ACC112 (cell line): ENCODE results near the gene GLI3.

Experiments used
- H2AFZ ChIP-seq: fragments of 200-600 bp; sonication (generic); one replicate; pipeline ENCODE4 v1.6.0; 2017; ENCODE audit warnings: antibody characterized with exemption, low read length; ENCODE audit not compliant: unreplicated experiment
- H3K27ac ChIP-seq: fragments of 200-600 bp; sonication (generic); 2 replicates; pipeline ENCODE4 v1.5.1; 2014; ENCODE audit warnings: low read depth, mild to moderate bottlenecking, antibody characterized with exemption, low read length, moderate library complexity
- H3K27me3 ChIP-seq: fragments of 200-600 bp; sonication (generic); 2 replicates; pipeline ENCODE4 v1.6.1; 2014; ENCODE audit warnings: mild to moderate bottlenecking, antibody characterized with exemption, low read length, moderate library complexity, mixed read lengths; ENCODE audit not compliant: insufficient read depth
- H3K36me3 ChIP-seq: fragments of 200-600 bp; sonication (generic); 2 replicates; pipeline ENCODE4 v1.6.1; 2016; ENCODE audit warnings: mild to moderate bottlenecking, antibody characterized with exemption, low read length, moderate library complexity, mixed read lengths; ENCODE audit not compliant: insufficient read depth
- H3K4me1 ChIP-seq: fragments of 200-600 bp; sonication (generic); one replicate; pipeline ENCODE4 v1.6.1; 2016; ENCODE audit warnings: low read length, mixed read lengths; ENCODE audit not compliant: insufficient read depth, unreplicated experiment, control insufficient read depth
- H3K4me3 ChIP-seq: fragments of 200-600 bp; sonication (generic); 2 replicates; pipeline ENCODE4 v1.5.1; 2014; ENCODE audit warnings: mild to moderate bottlenecking, low read depth, low read length
- H3K79me2 ChIP-seq: fragments of 200-600 bp; sonication (generic); one replicate; pipeline ENCODE4 v1.6.0; 2016; ENCODE audit warnings: low read length; ENCODE audit not compliant: control insufficient read depth, unreplicated experiment, insufficient read depth

The GLI3 gene

GRCh38 chr7:41992881-41993867 is 243.8 kb downstream of the GLI3 start:
- Histone ChIP-seq H3K27me3 (no peaks in the 10 kb centered on the region), H3K4me1 (peaks cover 60% of the 10 kb centered on the region), H3K79me2 (no peaks in the 10 kb centered on the region), H2AFZ (no peak overlapping the region), H3K27ac (peak overlapping the region; percentile 8; the same call in 1 of the 2 replicates), H3K4me3 (no peak overlapping the region), H3K36me3 (no peaks in the 10 kb centered on the region)

DNA sequence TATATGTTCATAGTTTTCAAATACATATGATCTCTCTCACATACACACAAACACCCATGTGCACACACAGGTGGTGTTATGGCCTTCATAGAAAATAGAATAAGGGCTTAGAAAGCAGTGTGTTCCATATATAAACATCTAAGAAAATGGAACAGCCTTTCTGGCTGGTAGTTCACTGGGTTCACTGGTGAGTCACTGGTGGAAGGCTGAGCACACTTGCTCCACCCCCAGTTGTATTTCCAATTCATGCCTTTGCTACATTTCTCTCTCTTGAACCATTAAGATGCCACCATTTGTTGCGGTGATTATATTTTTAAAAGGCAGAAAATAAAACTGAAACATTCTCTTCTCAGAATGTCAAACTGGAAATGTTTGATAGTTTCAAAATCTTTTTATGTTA is 252.1 kb downstream of the GLI3 start:
- no peaks in the 10 kb centered on the region for H3K79me2 ChIP-seq
- H2AFZ ChIP-seq, result no peak overlapping the region
- H3K27ac ChIP-seq, result no peak overlapping the region
- H3K27me3 ChIP-seq, result no peaks in the 10 kb centered on the region
- peaks cover 16% of the 10 kb centered on the region for H3K4me1 ChIP-seq
- H3K36me3 ChIP-seq, result no peaks in the 10 kb centered on the region
- H3K4me3 ChIP-seq, result no peak overlapping the region

- Histone ChIP-seq H3K4me1 (peaks cover 17% of the 10 kb centered on the region), H3K4me3 (no peak overlapping the region), H3K79me2 (no peaks in the 10 kb centered on the region), H3K27me3 (no peaks in the 10 kb centered on the region), H3K27ac (no peak overlapping the region), H3K36me3 (0 out of 2 replicates have a peak, but pooled peaks cover 1% of the 10 kb centered on the region), H2AFZ (no peak overlapping the region)
Observed at GRCh38 chr7:41981046-41982040, 255.7 kb downstream of the GLI3 start.

- Histone ChIP-seq H3K27me3 (no peaks in the 10 kb centered on the region), H3K4me3 (no peak overlapping the region), H3K27ac (no peak overlapping the region), H2AFZ (no peak overlapping the region), H3K4me1 (peaks cover 26% of the 10 kb centered on the region), H3K36me3 (0 out of 2 replicates have a peak, but pooled peaks cover 5% of the 10 kb centered on the region), H3K79me2 (no peaks in the 10 kb centered on the region)
Observed at GRCh38 chr7:41979834-41980307, 257.1 kb downstream of the GLI3 start.

DNA sequence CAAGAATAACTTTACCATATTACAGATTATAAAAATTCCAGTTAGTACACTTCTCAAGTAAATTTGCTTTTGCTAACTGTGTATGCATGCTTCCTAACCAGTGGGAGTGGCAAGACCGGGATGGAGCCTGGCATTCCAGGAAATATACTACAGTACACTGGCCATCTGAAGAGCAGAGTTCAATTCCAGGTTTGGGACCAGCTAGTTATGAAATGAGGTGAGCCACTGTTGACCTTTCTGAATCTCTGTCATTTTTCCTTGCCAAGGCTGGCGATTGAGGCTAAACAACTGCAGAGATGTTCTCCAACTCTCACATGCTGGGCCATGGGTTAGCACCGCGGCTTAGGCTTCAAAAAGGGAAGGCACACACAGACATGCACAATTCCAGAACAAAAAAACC is 258.2 kb downstream of the GLI3 start:
- H3K4me1 ChIP-seq, result peaks cover 25% of the 10 kb centered on the region
- no peak overlapping the region for H2AFZ ChIP-seq
- no peaks in the 10 kb centered on the region for H3K27me3 ChIP-seq
- H3K36me3 ChIP-seq, result 0 out of 2 replicates have a peak, but pooled peaks cover 5% of the 10 kb centered on the region
- no peak overlapping the region for H3K27ac ChIP-seq
- no peaks in the 10 kb centered on the region for H3K79me2 ChIP-seq
- H3K4me3 ChIP-seq, result no peak overlapping the region

GRCh38 chr7:41977661-41978060 is 259.3 kb downstream of the GLI3 start:
- Histone ChIP-seq H2AFZ (no peak overlapping the region), H3K4me1 (peaks cover 25% of the 10 kb centered on the region), H3K27ac (no peak overlapping the region)

GRCh38 chr7:41977151-41977651 is 259.8 kb downstream of the GLI3 start:
- Histone ChIP-seq H3K4me1 (peaks cover 25% of the 10 kb centered on the region), H2AFZ (no peak overlapping the region), H3K4me3 (no peak overlapping the region), H3K36me3 (0 out of 2 replicates have a peak, but pooled peaks cover 5% of the 10 kb centered on the region), H3K27me3 (no peaks in the 10 kb centered on the region), H3K27ac (no peak overlapping the region), H3K79me2 (no peaks in the 10 kb centered on the region)

More at GRCh38 chr7:41977661-41978060, 259.3 kb downstream of the GLI3 start:
- Histone ChIP-seq H3K36me3 (0 out of 2 replicates have a peak, but pooled peaks cover 5% of the 10 kb centered on the region), H3K79me2 (no peaks in the 10 kb centered on the region), H3K4me3 (no peak overlapping the region), H3K27me3 (no peaks in the 10 kb centered on the region)

GRCh38 chr7:41976411-41976810 is 260.6 kb downstream of the GLI3 start:
- no peaks in the 10 kb centered on the region for H3K27me3 ChIP-seq
- no peak overlapping the region for H3K4me3 ChIP-seq
- H3K4me1 ChIP-seq, result peaks cover 20% of the 10 kb centered on the region
- H2AFZ ChIP-seq, result no peak overlapping the region
- 0 out of 2 replicates have a peak, but pooled peaks cover 5% of the 10 kb centered on the region for H3K36me3 ChIP-seq
- H3K27ac ChIP-seq, result no peak overlapping the region; the same call in 1 of the 2 replicates
- H3K79me2 ChIP-seq, result no peaks in the 10 kb centered on the region

DNA sequence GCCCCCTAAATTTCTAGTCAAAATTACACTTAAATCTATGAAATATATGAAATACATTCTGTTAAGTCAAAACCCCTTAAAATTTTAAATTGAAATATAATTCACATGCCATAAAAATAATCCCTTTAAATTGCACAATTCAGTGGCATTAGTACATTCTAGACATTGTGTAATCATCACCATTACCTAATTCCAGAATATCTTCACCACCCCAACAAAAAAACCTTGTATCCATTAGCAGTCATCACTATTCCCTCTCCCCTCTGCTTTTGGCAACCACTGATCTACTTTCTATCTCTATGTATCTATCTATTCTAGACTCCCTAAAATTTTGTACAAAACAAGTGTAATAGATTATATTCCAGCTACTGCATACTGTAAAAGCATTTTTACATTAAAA is 261.2 kb downstream of the GLI3 start:
- Histone ChIP-seq H3K4me3 (no peak overlapping the region), H3K27me3 (no peaks in the 10 kb centered on the region), H2AFZ (no peak overlapping the region), H3K79me2 (no peaks in the 10 kb centered on the region), H3K4me1 (peaks cover 18% of the 10 kb centered on the region), H3K27ac (no peak overlapping the region; the same call in 1 of the 2 replicates), H3K36me3 (0 out of 2 replicates have a peak, but pooled peaks cover 5% of the 10 kb centered on the region)
